NT2/D1 (cell line): ENCODE measurements around the gene MAD1L1.

ENCODE experiments used
- YY1 ChIP-seq: IDR thresholded peaks from 2 replicates; pipeline ENCODE4 v1.6.1; 2011; ENCODE audit not compliant: insufficient read length, insufficient read depth
- ZNF274 ChIP-seq: IDR thresholded peaks from 2 replicates; pipeline ENCODE4 v1.6.1; 2011; ENCODE audit warnings: mild to moderate bottlenecking, low read depth, low read length

GRCh38 chr7:1861799-1862458 lies 370.8 kb downstream of the MAD1L1 start:
- TF ChIP-seq YY1, result no peak
- TF ChIP-seq ZNF274, result no peak
